NCI-H1048 (cell line): Measurements from ENCODE around the gene EPHX1.
A peak's percentile ranks its signal among the peaks of the same experiment; 100 is the strongest.
"Not testable (repeated sequence)": the region's sequence is repeated elsewhere in the genome, so short reads cannot be mapped to it uniquely, and the experiment has no call there.

Source experiments
- DNase-seq: peaks from one replicate; lab custom pipeline; 2025; lab: John Stamatoyannopoulos, UW

The EPHX1 gene

GRCh38 chr1:225809842-225810578 is at the start of gene EPHX1:
Gene EPHX1 (plus strand): TSS chr1:225810124. CDS start chr1:225828730, 18,606 bp downstream.
- DNase-seq: peak; percentile 91

- no peak for DNase-seq
Measured at GRCh38 chr1:225760531-225760930, 49.4 kb upstream of the EPHX1 start.

GRCh38 chr1:225761395-225761794 is 48.5 kb upstream of the EPHX1 start:
- DNase-seq: not testable (repeated sequence)

- DNase-seq: no peak
Measured at GRCh38 chr1:225762002-225762441, 47.9 kb upstream of the EPHX1 start.

- no peak for DNase-seq
Measured at GRCh38 chr1:225762444-225762843, 47.5 kb upstream of the EPHX1 start.

- no peak for DNase-seq
Measured at GRCh38 chr1:225763716-225764548, 46.0 kb upstream of the EPHX1 start.

GRCh38 chr1:225765982-225766674 is 43.8 kb upstream of the EPHX1 start:
- no peak for DNase-seq

GRCh38 chr1:225766967-225767633 is 42.8 kb upstream of the EPHX1 start:
- DNase-seq: no peak

GRCh38 chr1:225767634-225768540 is 42.0 kb upstream of the EPHX1 start:
- DNase-seq: no peak

- no peak for DNase-seq
Measured at GRCh38 chr1:225768662-225769426, 41.1 kb upstream of the EPHX1 start.

GRCh38 chr1:225769687-225770086 is 40.2 kb upstream of the EPHX1 start:
- no peak for DNase-seq

GRCh38 chr1:225770561-225771248 is 39.2 kb upstream of the EPHX1 start:
- no peak for DNase-seq

GRCh38 chr1:225771661-225772322 is 38.1 kb upstream of the EPHX1 start:
- no peak for DNase-seq

GRCh38 chr1:225772323-225772768 is 37.6 kb upstream of the EPHX1 start:
- DNase-seq: peak; percentile 89

- no peak for DNase-seq
Measured at GRCh38 chr1:225772848-225773247, 37.1 kb upstream of the EPHX1 start.

- no peak for DNase-seq
Measured at GRCh38 chr1:225774281-225775147, 35.4 kb upstream of the EPHX1 start.

- no peak for DNase-seq
Measured at GRCh38 chr1:225776294-225776693, 33.6 kb upstream of the EPHX1 start.

GRCh38 chr1:225777058-225777582 is 32.8 kb upstream of the EPHX1 start:
- DNase-seq: no peak
